ENCODE results near the gene PEX19. TPM values are rescaled to one million over a fixed set of nuclear protein-coding genes. Genes with fewer than 3 reads are reported as not detected.

Gene PEX19
- total RNA-seq, 6 experiments from 2014 or later = 65.2 to 74.3 (median 70.5) TPM

DNA sequence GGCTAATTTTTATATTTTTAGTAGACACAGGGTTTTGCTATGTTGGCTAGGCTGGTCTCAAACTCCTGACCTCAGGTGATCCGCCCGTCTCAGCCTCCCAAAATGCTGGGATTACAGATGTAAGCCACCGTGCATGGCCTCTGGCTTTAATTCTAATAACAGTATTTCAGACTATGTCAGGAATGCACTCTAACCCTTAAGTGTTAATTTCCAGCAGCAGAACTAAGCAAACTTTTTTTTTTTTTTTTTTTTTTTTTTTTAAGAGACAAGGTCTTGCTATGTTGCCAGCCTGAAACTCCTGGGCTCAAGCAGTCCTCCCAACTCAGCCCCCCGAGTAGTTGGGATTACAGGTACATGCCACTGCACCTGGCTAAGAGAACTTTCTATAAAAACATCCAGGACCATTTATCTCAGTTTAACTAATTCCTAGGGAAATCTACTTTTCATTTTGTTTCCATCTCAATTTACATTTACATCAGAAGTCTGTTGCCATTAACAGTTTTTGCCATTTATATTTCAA is 29.1 kb downstream of the PEX19 start:
- Mint-ChIP-seq H3K27me3 (ENCODE audit: insufficient read depth) (no peaks in the 10 kb centered on the region), H3K4me1 (ENCODE audit: low read depth) (peaks cover 49% of the 10 kb centered on the region), H3K4me3 (no peak overlapping the region), H3K9me3 (no peaks in the 10 kb centered on the region), H3K27ac (no peak overlapping the region), H3K36me3 (ENCODE audit: low read depth) (peaks cover 8% of the 10 kb centered on the region; the same call in 1 of the 2 replicates)
- DNase-seq = no peak
- TF ChIP-seq, protein P1, sequence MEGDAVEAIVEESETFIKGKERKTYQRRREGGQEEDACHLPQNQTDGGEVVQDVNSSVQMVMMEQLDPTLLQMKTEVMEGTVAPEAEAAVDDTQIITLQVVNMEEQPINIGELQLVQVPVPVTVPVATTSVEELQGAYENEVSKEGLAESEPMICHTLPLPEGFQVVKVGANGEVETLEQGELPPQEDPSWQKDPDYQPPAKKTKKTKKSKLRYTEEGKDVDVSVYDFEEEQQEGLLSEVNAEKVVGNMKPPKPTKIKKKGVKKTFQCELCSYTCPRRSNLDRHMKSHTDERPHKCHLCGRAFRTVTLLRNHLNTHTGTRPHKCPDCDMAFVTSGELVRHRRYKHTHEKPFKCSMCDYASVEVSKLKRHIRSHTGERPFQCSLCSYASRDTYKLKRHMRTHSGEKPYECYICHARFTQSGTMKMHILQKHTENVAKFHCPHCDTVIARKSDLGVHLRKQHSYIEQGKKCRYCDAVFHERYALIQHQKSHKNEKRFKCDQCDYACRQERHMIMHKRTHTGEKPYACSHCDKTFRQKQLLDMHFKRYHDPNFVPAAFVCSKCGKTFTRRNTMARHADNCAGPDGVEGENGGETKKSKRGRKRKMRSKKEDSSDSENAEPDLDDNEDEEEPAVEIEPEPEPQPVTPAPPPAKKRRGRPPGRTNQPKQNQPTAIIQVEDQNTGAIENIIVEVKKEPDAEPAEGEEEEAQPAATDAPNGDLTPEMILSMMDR (IDR thresholded peaks at IDR 0.05) = no peak

DNA sequence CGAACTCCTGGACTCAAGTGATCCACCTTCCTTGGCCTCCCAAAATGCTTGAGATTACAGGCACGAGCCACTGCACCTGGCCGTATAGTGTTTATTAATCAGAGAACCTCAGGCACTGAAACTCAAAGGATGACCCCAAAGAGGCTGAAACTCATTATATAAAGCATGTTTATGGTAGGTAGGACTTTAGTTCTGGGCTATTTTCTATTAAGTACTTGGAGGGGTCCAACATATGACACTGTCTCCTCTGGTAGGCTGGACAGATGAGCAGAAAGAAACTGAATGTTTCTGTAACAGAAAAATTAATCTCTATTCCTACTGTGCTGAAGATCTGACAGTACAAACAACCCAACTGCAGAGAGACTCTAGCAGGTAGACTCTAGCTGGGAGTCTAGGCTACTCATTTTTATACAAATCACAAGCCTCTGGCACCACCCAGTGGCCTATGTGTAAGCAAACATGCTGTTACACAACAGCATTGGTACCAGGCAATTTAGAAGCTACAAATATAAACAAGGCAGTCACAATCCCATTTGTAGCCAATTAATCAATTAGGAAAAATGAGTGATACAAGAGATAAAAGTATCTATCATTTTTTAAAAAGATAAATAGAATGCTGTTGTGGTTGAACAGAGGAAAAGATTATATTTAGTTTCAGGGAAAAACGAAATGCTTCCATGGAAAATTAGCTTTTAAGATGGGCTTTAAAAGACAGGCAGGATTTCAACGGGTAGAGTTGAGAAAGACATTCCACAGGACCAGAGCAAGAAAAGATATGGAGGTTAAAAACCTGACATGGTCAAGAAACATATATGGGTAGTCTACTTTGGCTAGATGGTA is 33.0 kb downstream of the PEX19 start:
- peak; percentile 70 for DNase-seq
- Mint-ChIP-seq H3K36me3 (ENCODE audit: low read depth) (0 out of 2 replicates have a peak, but pooled peaks cover 4% of the 10 kb centered on the region), H3K9me3 (no peaks in the 10 kb centered on the region), H3K4me1 (ENCODE audit: low read depth) (peaks cover 29% of the 10 kb centered on the region), H3K27me3 (ENCODE audit: insufficient read depth) (no peaks in the 10 kb centered on the region), H3K27ac (peak overlapping the region; percentile 62), H3K4me3 (no peak overlapping the region)
- TF ChIP-seq, protein P1 (IDR thresholded peaks at IDR 0.05) = peak; percentile 84

DNA sequence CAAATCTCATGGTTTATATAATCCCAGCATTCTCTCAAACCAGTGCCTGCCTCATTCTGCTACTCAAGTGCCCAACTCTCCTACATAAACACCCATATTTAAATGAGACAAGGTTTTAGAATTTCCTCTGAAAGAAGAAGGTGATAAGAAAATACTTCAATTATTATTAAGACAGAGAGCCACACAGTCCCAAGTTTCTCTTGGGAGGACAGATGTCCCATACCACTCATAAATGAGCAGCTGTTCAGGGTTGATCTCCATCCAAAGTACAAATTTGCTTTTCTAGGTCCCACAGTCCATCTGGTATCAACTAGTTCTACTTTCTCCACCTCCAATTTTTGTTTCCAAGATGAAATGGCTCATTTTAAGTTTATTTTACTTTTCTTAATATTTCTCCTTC is 33.9 kb downstream of the PEX19 start:
- no peak overlapping the region for H3K27ac Mint-ChIP-seq

DNA sequence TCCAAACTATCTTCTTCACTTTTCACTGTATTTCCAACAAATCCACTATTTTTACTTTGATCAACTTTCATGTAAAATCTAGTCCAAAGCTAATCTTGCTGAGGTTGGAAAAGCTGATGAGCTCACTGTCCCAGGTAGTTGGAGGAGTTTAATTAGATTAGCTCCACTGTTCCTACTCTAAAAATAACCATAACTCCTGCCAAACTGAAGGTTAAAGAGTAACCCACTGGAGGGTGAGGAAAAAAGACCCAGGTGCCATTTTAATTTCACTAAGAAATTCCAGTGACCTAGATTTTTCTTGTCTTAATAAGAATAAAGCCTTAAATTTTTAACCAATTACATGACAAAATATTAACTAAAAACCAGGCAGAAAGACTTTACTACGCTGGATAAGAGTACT is 37.9 kb downstream of the PEX19 start:
- Mint-ChIP-seq H3K27ac (no peak overlapping the region), H3K4me3 (no peak overlapping the region), H3K27me3 (ENCODE audit: insufficient read depth) (no peaks in the 10 kb centered on the region; the same call in 1 of the 2 replicates), H3K9me3 (no peaks in the 10 kb centered on the region), H3K36me3 (ENCODE audit: low read depth) (no peaks in the 10 kb centered on the region; the same call in 1 of the 2 replicates), H3K4me1 (ENCODE audit: low read depth) (peaks cover 17% of the 10 kb centered on the region)
- DNase-seq = no peak
- TF ChIP-seq, protein P1 (IDR thresholded peaks at IDR 0.05) = no peak

More for the DNA sequence above, 33.9 kb downstream of the PEX19 start:
- 0 out of 2 replicates have a peak, but pooled peaks cover 4% of the 10 kb centered on the region for H3K36me3 Mint-ChIP-seq (ENCODE audit: low read depth)
- peaks cover 20% of the 10 kb centered on the region for H3K4me1 Mint-ChIP-seq (ENCODE audit: low read depth)
- H3K4me3 Mint-ChIP-seq = no peak overlapping the region
- TF ChIP-seq, protein P1 (IDR thresholded peaks at IDR 0.05) = no peak
- no peak for DNase-seq
- H3K27me3 Mint-ChIP-seq (ENCODE audit: insufficient read depth) = no peaks in the 10 kb centered on the region
- no peaks in the 10 kb centered on the region for H3K9me3 Mint-ChIP-seq

DNA sequence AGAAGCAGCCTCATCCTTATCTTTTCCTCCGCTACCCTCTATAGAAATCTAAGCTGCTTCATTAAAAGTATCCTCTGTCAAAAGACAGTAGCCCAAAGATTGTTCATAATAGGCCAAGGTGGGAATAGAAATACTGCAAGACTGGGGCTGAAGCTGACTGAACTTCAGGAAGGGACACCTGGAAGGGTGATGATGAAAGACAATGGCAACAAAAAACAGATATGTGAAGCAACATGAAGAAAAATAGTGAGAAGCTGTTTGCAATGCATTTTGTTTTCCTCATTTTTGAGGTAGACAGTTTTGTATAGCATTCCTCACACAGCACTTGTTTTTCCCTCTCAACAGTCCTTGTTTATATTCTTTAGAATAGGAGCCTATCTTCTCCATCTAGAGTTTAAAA is 39.5 kb downstream of the PEX19 start:
- no peak for DNase-seq
- H3K4me3 Mint-ChIP-seq = no peak overlapping the region
- H3K36me3 Mint-ChIP-seq (ENCODE audit: low read depth) = no peaks in the 10 kb centered on the region; the same call in 1 of the 2 replicates
- H3K27me3 Mint-ChIP-seq (ENCODE audit: insufficient read depth) = no peaks in the 10 kb centered on the region; the same call in 1 of the 2 replicates
- H3K4me1 Mint-ChIP-seq (ENCODE audit: low read depth) = peaks cover 11% of the 10 kb centered on the region
- TF ChIP-seq, protein P1 (IDR thresholded peaks at IDR 0.05) = no peak
- H3K9me3 Mint-ChIP-seq = no peaks in the 10 kb centered on the region
- H3K27ac Mint-ChIP-seq = no peak overlapping the region; the same call in 1 of the 2 replicates
